Thymus (tissue), 11 donors: ENCODE data around the gene CALHM1. TPM values are rescaled to one million over a fixed set of nuclear protein-coding genes. Genes with fewer than 3 reads are reported as not detected.

ENCODE experiments used
- DNase-seq, 9 donors: peaks; one replicate each; pipeline ENCODE4 v3.0.0-alpha.2; 2013; ENCODE audit warnings: low spot score in 9 of 9, low read depth in 6 of 9, missing footprints in 1 of 9
- H3K27ac ChIP-seq, 2 donors: one replicate each; pipeline ENCODE4 v1.5.1; 2013; ENCODE audit warnings: control low read depth in 1 of 2, low read depth in 1 of 2, low read length in 1 of 2, mild to moderate bottlenecking in 1 of 2, moderate library complexity in 1 of 2
- H3K27me3 ChIP-seq, 2 donors: one replicate each; pipeline ENCODE4 v1.5.1; 2013; ENCODE audit warnings: low read length in 1 of 2; ENCODE audit not compliant: control insufficient read depth in 2 of 2, insufficient read depth in 1 of 2
- H3K36me3 ChIP-seq, 2 donors: one replicate each; pipeline ENCODE4 v1.5.1; 2013; ENCODE audit warnings: low read length in 1 of 2, mild to moderate bottlenecking in 1 of 2, moderate library complexity in 1 of 2; ENCODE audit not compliant: control insufficient read depth in 2 of 2, insufficient read depth in 2 of 2
- H3K4me1 ChIP-seq, 2 donors: one replicate each; pipeline ENCODE4 v1.5.1; 2013; ENCODE audit warnings: low read length in 2 of 2; ENCODE audit not compliant: control insufficient read depth in 2 of 2, insufficient read depth in 2 of 2
- H3K4me3 ChIP-seq, 2 donors: one replicate each; pipeline ENCODE4 v1.5.1; 2013; ENCODE audit warnings: low read length in 2 of 2, control low read depth in 1 of 2, mild to moderate bottlenecking in 1 of 2
- H3K9me3 ChIP-seq, 2 donors: one replicate each; pipeline ENCODE4 v1.5.1; 2013; ENCODE audit warnings: low read length in 1 of 2, mild to moderate bottlenecking in 1 of 2; ENCODE audit not compliant: control insufficient read depth in 2 of 2, insufficient read depth in 1 of 2
- WGBS: extraction: QIAGEN DNeasy Blood & Tissue Kit; methylation state at CpG from one replicate; pipeline ENCODE4 v1.1.7; 2013; 5-methylcytosine and 5-hydroxymethylcytosine counted together
- polyA plus RNA-seq: library from polyadenylated mRNA; stranded (reverse); fragments of 200-250 nt; gene quantifications from one replicate; pipeline ENCODE4 v1.2.3, GENCODE V29; 2013
- total RNA-seq: library from RNA; stranded (reverse); fragments of 120-200 nt; gene quantifications from one replicate; pipeline ENCODE4 v1.2.4, GENCODE V29; 2013
- donor health status: healthy.

CALHM1 gene
- total and polyA plus RNA-seq, 2 donors = 0.05 to 0.09 TPM

GRCh38 chr10:103451091-103451813 is 7.4 kb downstream of the CALHM1 start:
- H3K27me3 ChIP-seq = peaks cover 0 to 10% of the 10 kb centered on the region in 2 donors
- peak overlapping the region; percentile 53 to 62 for H3K4me3 ChIP-seq
- peaks cover 22 to 26% of the 10 kb centered on the region in 2 donors for H3K36me3 ChIP-seq
- DNase-seq = peak in 2 of 9 donors; percentile 8 to 37
- peaks cover 7 to 24% of the 10 kb centered on the region in 2 donors for H3K4me1 ChIP-seq
- H3K9me3 ChIP-seq = no peaks in the 10 kb centered on the region
- WGBS = 9% methylated on average over 14 of the region's 14 CpGs
- peak overlapping the region in 1 of 2 donors; percentile 43 for H3K27ac ChIP-seq

- H3K9me3 ChIP-seq = no peaks in the 10 kb centered on the region
- no peak overlapping the region for H3K27ac ChIP-seq
- H3K4me1 ChIP-seq = peaks cover 7 to 24% of the 10 kb centered on the region in 2 donors
- WGBS = 97% methylated on average over 12 of the region's 12 CpGs
- H3K36me3 ChIP-seq = peaks cover 31 to 36% of the 10 kb centered on the region in 2 donors
- H3K4me3 ChIP-seq = no peak overlapping the region
- DNase-seq = no peak
- peaks cover 0 to 10% of the 10 kb centered on the region in 2 donors for H3K27me3 ChIP-seq
Observed at GRCh38 chr10:103450201-103450695, 8.5 kb downstream of the CALHM1 start.

- WGBS = 95% methylated on average over 34 of the region's 34 CpGs
- DNase-seq = no peak
- Histone ChIP-seq H3K4me1 (peaks cover 7 to 24% of the 10 kb centered on the region in 2 donors), H3K36me3 (peaks cover 38 to 44% of the 10 kb centered on the region in 2 donors), H3K9me3 (no peaks in the 10 kb centered on the region), H3K27ac (no peak overlapping the region), H3K27me3 (peaks cover 0 to 10% of the 10 kb centered on the region in 2 donors), H3K4me3 (no peak overlapping the region)
Observed at GRCh38 chr10:103449208-103450144, 9.2 kb downstream of the CALHM1 start.

- Histone ChIP-seq H3K27me3 (peaks cover 0 to 10% of the 10 kb centered on the region in 2 donors), H3K9me3 (no peaks in the 10 kb centered on the region), H3K27ac (no peak overlapping the region), H3K4me3 (no peak overlapping the region), H3K4me1 (peaks cover 7 to 24% of the 10 kb centered on the region in 2 donors), H3K36me3 (peaks cover 46 to 51% of the 10 kb centered on the region in 2 donors)
- DNase-seq = no peak
- WGBS = 95% methylated on average over 1 of the region's 1 CpG
Observed at GRCh38 chr10:103448746-103449145, 10.0 kb downstream of the CALHM1 start.

GRCh38 chr10:103447187-103447586 is 11.5 kb downstream of the CALHM1 start:
- no peak for DNase-seq
- Histone ChIP-seq H3K4me3 (no peak overlapping the region), H3K27me3 (peaks cover 0 to 7% of the 10 kb centered on the region in 2 donors), H3K4me1 (peaks cover 7 to 16% of the 10 kb centered on the region in 2 donors), H3K9me3 (no peaks in the 10 kb centered on the region), H3K27ac (no peak overlapping the region), H3K36me3 (peaks cover 61 to 65% of the 10 kb centered on the region in 2 donors)
- WGBS = 99% methylated on average over 23 of the region's 23 CpGs

- peaks cover 0 to 5% of the 10 kb centered on the region in 2 donors for H3K4me1 ChIP-seq
- no peak overlapping the region for H3K4me3 ChIP-seq
- H3K9me3 ChIP-seq = no peaks in the 10 kb centered on the region
- peaks cover 0 to under 1% of the 10 kb centered on the region in 2 donors for H3K27me3 ChIP-seq
- WGBS = 94% methylated on average over 12 of the region's 12 CpGs
- H3K27ac ChIP-seq = no peak overlapping the region
- no peak for DNase-seq
- peaks cover 72 to 74% of the 10 kb centered on the region in 2 donors for H3K36me3 ChIP-seq
Observed at GRCh38 chr10:103445767-103446567, 12.7 kb downstream of the CALHM1 start.

- no peak overlapping the region for H3K27ac ChIP-seq
- H3K27me3 ChIP-seq = no peaks in the 10 kb centered on the region
- 96% methylated on average over 9 of the region's 9 CpGs for WGBS
- H3K4me1 ChIP-seq = no peaks in the 10 kb centered on the region
- H3K4me3 ChIP-seq = no peak overlapping the region
- peaks cover 76 to 80% of the 10 kb centered on the region in 2 donors for H3K36me3 ChIP-seq
- DNase-seq = no peak
- H3K9me3 ChIP-seq = no peaks in the 10 kb centered on the region
Observed at GRCh38 chr10:103445366-103445765, 13.3 kb downstream of the CALHM1 start.

- no peak overlapping the region for H3K4me3 ChIP-seq
- no peak overlapping the region for H3K27ac ChIP-seq
- no peaks in the 10 kb centered on the region for H3K27me3 ChIP-seq
- peaks cover 82 to 85% of the 10 kb centered on the region in 2 donors for H3K36me3 ChIP-seq
- WGBS = 96% methylated on average over 10 of the region's 10 CpGs
- no peaks in the 10 kb centered on the region for H3K9me3 ChIP-seq
- no peaks in the 10 kb centered on the region for H3K4me1 ChIP-seq
- no peak for DNase-seq
Observed at GRCh38 chr10:103444478-103444877, 14.2 kb downstream of the CALHM1 start.
